ENCODE results near the gene TRIM7. TPM values are rescaled to one million over a fixed set of nuclear protein-coding genes. Genes with fewer than 3 reads are reported as not detected.

TRIM7 gene
- total and polyA plus RNA-seq, 9 of the 15 experiments (the other 6 are each of a cell fraction or from before 2014, with no cell fraction given): 2.6 to 14.9 (median 8.9) TPM

GRCh38 chr5:181173420-181174342, 31.3 kb downstream of the TRIM7 start (continued):
- TF ChIP-seq, protein P1, sequence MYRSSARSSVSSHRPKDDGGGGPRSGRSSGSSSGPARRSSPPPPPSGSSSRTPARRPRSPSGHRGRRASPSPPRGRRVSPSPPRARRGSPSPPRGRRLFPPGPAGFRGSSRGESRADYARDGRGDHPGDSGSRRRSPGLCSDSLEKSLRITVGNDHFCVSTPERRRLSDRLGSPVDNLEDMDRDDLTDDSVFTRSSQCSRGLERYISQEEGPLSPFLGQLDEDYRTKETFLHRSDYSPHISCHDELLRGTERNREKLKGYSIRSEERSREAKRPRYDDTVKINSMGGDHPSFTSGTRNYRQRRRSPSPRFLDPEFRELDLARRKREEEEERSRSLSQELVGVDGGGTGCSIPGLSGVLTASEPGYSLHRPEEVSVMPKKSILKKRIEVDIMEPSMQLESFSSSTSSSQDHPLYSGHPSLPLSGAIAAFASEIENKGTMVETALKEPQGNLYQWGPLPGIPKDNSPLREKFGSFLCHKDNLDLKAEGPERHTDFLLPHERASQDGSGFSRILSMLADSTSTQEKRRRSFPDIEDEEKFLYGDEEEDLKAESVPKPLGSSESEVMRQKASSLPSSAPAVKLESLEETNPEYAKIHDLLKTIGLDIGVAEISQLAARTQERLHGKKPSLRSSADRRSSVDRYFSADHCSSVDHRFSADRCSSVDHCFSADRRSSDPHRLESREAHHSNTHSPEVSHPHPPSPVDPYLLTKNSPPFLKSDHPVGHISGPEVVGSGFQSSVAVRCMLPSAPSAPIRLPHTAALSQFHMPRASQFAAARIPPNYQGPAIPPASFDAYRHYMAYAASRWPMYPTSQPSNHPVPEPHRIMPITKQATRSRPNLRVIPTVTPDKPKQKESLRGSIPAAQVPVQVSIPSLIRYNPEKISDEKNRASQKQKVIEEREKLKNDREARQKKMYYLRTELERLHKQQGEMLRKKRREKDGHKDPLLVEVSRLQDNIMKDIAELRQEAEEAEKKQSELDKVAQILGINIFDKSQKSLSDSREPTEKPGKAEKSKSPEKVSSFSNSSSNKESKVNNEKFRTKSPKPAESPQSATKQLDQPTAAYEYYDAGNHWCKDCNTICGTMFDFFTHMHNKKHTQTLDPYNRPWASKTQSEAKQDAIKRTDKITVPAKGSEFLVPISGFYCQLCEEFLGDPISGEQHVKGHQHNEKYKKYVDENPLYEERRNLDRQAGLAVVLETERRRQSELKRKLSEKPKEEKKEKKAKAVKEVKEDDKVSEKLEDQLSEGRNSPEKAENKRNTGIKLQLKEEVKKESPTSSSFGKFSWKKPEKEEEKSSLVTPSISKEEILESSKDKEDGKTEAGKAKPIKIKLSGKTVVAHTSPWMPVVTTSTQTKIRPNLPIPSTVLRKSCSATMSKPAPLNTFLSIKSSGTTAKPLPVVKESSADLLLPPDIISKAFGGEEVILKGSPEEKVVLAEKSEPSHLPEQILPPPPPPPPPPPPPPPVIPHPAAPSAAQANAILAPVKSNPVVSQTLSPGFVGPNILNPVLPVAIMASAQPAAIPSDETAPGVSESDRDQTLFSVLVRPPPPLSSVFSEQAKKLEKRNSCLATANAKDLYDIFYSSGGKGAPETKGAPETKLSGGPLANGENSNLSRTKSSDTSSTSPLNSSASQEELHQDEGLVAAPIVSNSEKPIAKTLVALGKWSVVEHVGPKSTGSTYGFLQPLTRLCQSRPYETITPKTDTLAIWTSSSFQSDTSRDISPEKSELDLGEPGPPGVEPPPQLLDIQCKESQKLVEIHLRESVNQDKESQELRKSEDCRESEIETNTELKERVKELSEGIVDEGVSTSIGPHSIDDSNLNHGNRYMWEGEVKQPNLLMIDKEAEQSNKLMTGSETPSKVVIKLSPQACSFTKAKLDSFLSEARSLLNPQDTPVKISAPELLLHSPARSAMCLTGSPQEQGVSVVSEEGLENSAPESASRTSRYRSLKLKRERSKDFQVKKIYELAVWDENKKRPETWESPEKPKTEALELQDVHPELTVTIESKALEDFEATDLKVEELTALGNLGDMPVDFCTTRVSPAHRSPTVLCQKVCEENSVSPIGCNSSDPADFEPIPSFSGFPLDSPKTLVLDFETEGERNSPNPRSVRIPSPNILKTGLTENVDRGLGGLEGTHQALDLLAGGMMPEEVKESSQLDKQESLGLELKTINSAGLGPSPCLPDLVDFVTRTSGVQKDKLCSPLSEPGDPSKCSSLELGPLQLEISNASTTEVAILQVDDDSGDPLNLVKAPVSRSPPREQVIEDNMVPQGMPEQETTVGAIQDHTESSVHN (IDR thresholded peaks at IDR 0.05; ENCODE audit: borderline replicate concordance in 1 of 2, low read depth in 1 of 2): no peak
- TF ChIP-seq TCF7L2 (IDR thresholded peaks at IDR 0.05; ENCODE audit: low read depth, low read length): no peak
- TF ChIP-seq CEBPB (tag; IDR thresholded peaks at IDR 0.05): peak; percentile 58
- no peak; the same call in 1 of the 2 replicates for TF ChIP-seq GABPB1 (CRISPR knock-in tag; IDR thresholded peaks at IDR 0.05)
- TF ChIP-seq BRD9 (IDR thresholded peaks at IDR 0.05; ENCODE audit: low read depth, partially characterized antibody): no peak
- no peak for TF ChIP-seq ZNF398 (CRISPR knock-in tag; IDR thresholded peaks at IDR 0.05)
- TF ChIP-seq ETV5 (CRISPR knock-in tag; IDR thresholded peaks at IDR 0.05; ENCODE audit: low read depth): 0 out of 2 replicates have a peak, but pooled peaks have one; percentile 3
- no peak for TF ChIP-seq ZNF263 (CRISPR knock-in tag; IDR thresholded peaks at IDR 0.05; ENCODE audit: borderline replicate concordance)
- TF ChIP-seq ZNF695 (CRISPR knock-in tag; IDR thresholded peaks at IDR 0.05): no peak
- no peak for TF ChIP-seq ZNF212 (CRISPR knock-in tag; IDR thresholded peaks at IDR 0.05)
- no peak for TF ChIP-seq EWSR1 (IDR thresholded peaks at IDR 0.05; ENCODE audit: borderline replicate concordance, low read depth, partially characterized antibody)
- TF ChIP-seq ZNF197 (CRISPR knock-in tag; IDR thresholded peaks at IDR 0.05; ENCODE audit: low read depth): no peak
- no peak for TF ChIP-seq BRCA1 (IDR thresholded peaks at IDR 0.05)
- no peak for TF ChIP-seq BRCA1 (CRISPR knock-in tag; IDR thresholded peaks at IDR 0.05)
- no peak for TF ChIP-seq SRSF1 (IDR thresholded peaks at IDR 0.05; ENCODE audit: low read depth, low read length)
